Measurements from ENCODE around the gene CARMIL3. TPM values are rescaled to one million over a fixed set of nuclear protein-coding genes. Genes with fewer than 3 reads are reported as not detected.
A peak's percentile ranks its signal among the peaks of the same experiment; 100 is the strongest.
"Not testable (repeated sequence)": the region's sequence is repeated elsewhere in the genome, so short reads cannot be mapped to it uniquely, and the experiment has no call there.

Gene CARMIL3
- polyA plus RNA-seq (ENCODE audit: insufficient read length in 12 of 12), result under 1 TPM in 10 of 12 donors, not detected in 2; 0.09 to 0.74 (median 0.22) TPM
- long read RNA-seq, donor 1, result 0 reads
- long read RNA-seq, donor 2, result 0 reads
- long read RNA-seq, donor 3, result 0 reads
- long read RNA-seq, donor 4, result 0 reads
- long read RNA-seq, donor 5, result 0 reads
- long read RNA-seq, donor 6, result 0 reads
- long read RNA-seq, donor 7, result 0 reads
- long read RNA-seq, donor 8, result 0 reads
- long read RNA-seq, donor 9, result 0 reads
- long read RNA-seq, donor 10, result 0 reads
- long read RNA-seq, donor 11, result 0 reads

DNA sequence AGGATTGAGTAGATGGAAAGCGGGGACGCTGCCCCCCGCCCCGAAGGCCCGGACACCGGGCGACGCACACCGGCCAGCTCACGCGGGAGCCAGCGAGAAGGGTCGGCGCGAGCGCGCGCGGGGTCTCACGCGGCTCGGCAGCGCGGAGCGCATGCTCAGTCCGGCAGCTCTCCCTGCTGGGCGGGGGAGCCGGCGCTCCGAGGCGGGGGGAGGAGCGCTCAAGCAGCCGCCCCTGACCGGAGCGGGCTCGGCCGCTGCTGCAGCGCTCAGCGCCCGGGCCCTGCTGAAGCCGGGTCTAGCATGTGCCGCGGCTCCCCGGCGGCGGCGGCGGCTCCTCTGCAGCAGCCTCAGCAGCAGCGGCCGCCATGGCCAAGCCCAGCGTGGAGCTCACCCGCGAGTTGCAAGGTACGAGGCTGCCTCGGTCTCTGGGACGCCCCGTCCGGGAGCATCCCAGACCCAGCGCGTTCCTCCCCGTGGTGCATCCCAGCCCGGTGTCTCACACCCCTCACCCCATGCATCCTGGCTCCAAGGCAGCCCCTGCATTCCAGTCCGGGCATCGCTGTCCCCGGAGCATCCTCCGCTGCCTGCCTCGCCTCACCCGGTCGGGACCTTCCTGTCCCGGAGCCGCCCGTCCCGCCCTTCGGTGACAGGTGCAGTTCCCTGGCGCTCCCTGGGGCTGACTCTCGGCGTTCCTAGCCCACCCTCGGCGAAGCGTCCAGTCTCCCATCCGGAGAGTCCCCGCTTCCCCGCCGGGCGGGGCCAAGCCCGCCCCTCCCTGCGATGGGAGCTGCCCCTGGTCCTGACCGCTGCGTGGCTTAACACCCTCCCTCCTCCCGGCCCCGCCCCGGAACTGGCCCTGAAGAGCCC, at the start of gene CARMIL3:
TSS of gene CARMIL3 (plus strand) at position 221 of the 867 bp plus-strand sequence. CDS start at position 366, 145 bp downstream.
- DNase-seq, result peak; percentile 44

- not testable (repeated sequence) for DNase-seq
These were observed 45.4 kb upstream of the CARMIL3 start for GRCh38 chr14:24006471-24006816.

- DNase-seq, result not testable (repeated sequence)
These were observed 44.8 kb upstream of the CARMIL3 start for GRCh38 chr14:24006817-24007652.

GRCh38 chr14:24011051-24011450, 40.8 kb upstream of the CARMIL3 start:
- DNase-seq, result no peak

DNA sequence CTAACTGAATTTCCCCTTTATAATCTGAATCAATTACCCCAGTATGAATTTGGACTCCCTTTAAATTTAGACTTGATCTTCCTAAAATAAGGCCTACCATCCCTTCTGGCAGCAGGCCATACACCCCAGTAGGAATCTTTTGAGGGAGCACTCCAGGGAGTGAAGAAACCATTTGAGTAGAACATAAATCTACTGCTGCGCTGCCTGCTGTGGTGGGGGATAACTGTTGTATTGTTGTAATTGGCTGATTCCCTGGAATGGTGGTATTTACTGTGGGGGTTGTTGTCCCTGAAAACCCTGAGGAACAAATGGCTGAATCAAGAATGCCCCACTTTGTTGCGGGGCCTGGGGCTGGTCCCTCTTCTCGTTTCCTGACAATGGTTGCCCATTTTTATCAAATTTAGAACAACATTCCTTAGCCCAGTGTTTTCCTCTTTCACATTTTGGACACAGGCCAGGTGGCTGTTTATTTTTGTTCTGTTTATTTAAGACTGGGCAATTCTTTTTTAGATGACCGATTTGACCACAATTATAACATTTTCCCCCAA, 39.0 kb upstream of the CARMIL3 start:
- DNase-seq, result not testable (repeated sequence)

DNA sequence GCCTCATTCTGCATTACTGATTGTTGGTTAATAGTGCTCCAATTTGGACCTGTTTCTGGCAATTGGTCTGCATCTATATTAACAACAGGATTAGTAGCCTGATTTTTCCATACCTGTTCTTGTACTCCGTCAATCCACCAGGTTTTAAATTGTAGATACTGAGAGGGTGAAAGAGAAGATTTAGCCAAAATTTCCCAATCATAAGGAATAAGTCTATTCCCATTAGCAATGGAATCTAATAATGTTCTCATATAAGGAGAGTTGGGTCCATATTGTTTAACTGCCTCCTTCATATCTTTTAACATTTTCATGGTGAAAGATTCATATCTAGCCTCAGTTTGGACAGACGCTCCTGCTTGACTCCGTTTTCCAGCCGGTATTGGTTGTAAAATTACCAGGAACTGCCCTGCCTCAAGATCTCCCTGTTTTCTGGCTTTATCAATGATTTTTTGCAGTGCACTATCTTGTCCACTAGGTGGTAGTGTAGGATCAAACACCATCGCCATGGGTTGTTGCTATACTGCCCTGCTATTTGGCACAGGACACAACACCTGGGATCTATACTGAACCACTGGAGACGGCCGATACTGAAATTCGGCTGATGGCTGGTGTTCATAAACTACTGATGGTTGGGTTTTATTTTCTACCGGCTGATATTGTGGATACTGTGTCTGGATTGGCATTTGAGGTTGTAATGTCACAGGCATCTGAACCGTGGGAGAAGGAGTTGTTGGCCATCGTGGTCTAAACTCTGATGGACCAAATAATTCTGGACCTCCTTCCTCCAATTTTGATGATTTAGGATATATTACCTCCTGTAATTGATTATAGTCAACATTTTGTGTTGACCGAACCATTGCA, 37.9 kb upstream of the CARMIL3 start:
- DNase-seq, result peak; percentile 71

DNA sequence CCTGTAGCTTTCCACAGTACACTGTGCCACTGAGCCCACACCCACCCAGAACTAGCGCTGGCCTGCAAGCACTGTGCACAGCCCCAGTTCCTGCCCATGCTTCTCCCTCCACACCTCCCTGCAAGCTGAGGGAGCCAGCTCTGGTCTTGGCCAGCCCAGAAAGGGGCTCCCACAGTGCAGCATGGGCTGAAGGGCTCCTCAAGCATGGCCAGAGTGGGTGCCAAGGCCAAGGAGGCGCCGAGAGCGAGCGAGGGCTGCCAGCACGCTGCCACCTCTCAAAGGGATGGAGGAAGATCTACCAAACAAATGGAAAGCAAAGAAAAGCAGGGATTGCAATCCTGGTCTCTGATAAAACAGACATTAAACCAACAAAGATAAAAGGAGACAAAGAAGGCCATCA, 36.1 kb upstream of the CARMIL3 start:
- DNase-seq, result not testable (repeated sequence)

GRCh38 chr14:24018978-24019377, 32.8 kb upstream of the CARMIL3 start:
- DNase-seq, result not testable (repeated sequence)

DNA sequence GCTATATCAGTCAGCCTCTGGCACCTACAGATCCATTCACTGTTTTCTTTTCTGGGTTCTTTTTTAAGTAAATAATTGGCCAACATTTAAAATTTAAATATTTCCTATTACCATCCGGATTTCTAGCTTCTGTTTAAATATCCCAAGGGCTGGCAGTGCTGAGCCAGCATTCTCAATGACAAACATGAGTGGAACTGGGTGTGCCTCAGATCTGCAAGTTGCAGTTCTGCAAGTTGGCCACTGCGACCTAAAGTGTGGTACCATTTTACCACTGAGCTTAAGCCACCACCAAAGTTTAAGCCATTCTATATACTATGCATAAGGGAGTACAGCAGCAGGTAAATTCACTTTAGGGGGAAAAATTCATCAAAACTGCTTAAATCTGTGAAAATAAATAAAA, 31.9 kb upstream of the CARMIL3 start:
- not testable (repeated sequence) for DNase-seq

DNA sequence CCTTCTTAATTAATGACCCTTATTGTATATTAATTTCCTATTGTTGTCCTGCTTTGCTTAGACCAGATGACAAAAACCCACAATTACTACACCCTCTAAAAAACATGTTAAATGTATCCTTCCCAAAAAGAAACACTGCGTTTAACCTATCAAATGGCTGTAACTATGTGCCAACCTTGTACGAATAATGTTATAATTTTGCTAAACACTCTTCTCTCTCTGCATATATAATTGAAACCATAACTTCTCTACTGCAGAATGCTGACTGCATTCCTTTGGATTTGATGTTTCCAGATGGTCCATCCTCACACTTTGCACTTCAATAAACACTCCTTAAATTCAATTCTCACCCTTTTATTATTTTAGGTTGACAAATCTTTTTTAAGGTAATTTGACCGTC, 31.3 kb upstream of the CARMIL3 start:
- DNase-seq, result not testable (repeated sequence)

- DNase-seq, result not testable (repeated sequence)
These were observed 26.8 kb upstream of the CARMIL3 start for GRCh38 chr14:24024939-24025418.

- DNase-seq, result not testable (repeated sequence)
These were observed 22.1 kb upstream of the CARMIL3 start for GRCh38 chr14:24029687-24030086.

- DNase-seq, result not testable (repeated sequence)
These were observed 20.5 kb upstream of the CARMIL3 start for GRCh38 chr14:24031331-24031730.

DNA sequence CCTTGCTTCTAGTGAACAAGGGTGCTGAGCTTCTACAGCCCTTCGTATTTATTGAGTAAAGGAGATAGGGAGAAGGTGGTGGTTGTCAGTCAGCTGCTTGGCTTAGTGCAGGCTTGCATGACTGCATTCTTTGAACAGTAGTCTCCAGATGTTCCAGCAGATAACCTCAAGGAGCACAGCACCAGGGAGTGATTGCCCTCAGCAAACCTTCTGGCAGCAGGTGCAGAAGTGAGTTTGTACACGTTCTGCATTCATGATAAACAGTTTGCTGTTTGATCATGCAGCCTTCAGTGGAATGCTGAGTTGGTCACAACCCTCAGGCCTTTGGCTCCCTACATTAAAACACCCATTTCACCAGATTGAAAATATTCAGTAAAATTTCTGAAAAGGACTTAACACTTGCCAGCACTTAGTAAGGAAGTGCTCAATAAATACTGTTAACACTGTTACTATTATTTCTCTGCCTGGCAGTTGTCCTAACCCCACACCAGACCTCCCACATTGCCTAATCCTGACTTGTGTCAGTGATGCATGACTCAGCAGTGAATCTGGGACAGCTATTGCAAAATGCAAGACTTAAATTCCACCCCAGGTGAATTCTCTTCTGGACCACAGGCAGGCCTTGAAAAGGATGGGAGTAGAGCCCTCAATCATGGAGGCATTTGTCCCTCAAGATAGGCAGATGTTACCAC, 18.9 kb upstream of the CARMIL3 start:
- DNase-seq, result no peak

DNA sequence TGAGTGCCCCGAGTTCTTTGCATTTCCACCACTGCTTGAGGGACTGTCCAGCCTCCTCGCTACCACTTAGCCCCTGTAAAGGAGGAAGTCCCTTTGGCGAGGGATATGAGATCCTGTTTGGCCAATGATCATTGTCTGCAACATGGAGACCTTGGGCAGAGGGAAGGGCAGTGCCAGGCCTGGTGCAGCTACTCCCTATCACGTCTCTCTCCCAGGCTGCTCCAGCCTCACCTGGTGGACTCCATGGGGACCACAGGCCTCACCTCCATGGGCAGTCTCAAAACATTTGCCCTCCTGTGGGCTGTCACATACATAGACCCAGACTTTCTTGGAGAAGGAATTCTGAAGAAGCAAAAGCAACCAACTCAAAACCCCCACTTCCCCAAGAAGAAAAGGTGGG, 16.0 kb upstream of the CARMIL3 start:
- DNase-seq, result not testable (repeated sequence)

GRCh38 chr14:24036169-24036962, 15.4 kb upstream of the CARMIL3 start:
- DNase-seq, result peak; percentile 76

- DNase-seq, result not testable (repeated sequence)
These were observed 14.7 kb upstream of the CARMIL3 start for GRCh38 chr14:24036963-24037657.

- no peak for DNase-seq
These were observed 14.2 kb upstream of the CARMIL3 start for GRCh38 chr14:24037658-24038037.
